ENCODE results near the gene TF.

TF gene

GRCh38 chr3:133836497-133837158 is 90.4 kb downstream of the TF start:
- DNase-seq (ENCODE audit: low read depth), result no peak

- DNase-seq (ENCODE audit: low read depth), result no peak
These were observed 91.5 kb downstream of the TF start for GRCh38 chr3:133837487-133838295.

- no peak for DNase-seq (ENCODE audit: low read depth)
These were observed 92.2 kb downstream of the TF start for GRCh38 chr3:133838296-133838789.

- no peak for DNase-seq (ENCODE audit: low read depth)
These were observed 93.0 kb downstream of the TF start for GRCh38 chr3:133838916-133839800.

- DNase-seq (ENCODE audit: low read depth), result no peak
These were observed 94.0 kb downstream of the TF start for GRCh38 chr3:133840055-133840737.

- DNase-seq (ENCODE audit: low read depth), result no peak
These were observed 94.6 kb downstream of the TF start for GRCh38 chr3:133840767-133841166.

GRCh38 chr3:133841196-133841595 is 95.0 kb downstream of the TF start:
- no peak for DNase-seq (ENCODE audit: low read depth)

- no peak for DNase-seq (ENCODE audit: low read depth)
These were observed 96.0 kb downstream of the TF start for GRCh38 chr3:133842158-133842557.

GRCh38 chr3:133843634-133844033 is 97.4 kb downstream of the TF start:
- DNase-seq (ENCODE audit: low read depth), result no peak

- no peak for DNase-seq (ENCODE audit: low read depth)
These were observed 98.9 kb downstream of the TF start for GRCh38 chr3:133845127-133845526.

Data from activated T-helper 1 cell treated with Interleukin-2 at 50 U/mL for 16 hours (primary cell).